Erythroblast (primary cell): Measurements from ENCODE around the gene PHACTR4.

Source experiments
- GATA1 ChIP-seq: IDR thresholded peaks from 2 replicates; pipeline ENCODE4 v1.6.1; 2011; ENCODE audit warnings: low read depth, mild to moderate bottlenecking, control low read depth, low read length, moderate library complexity
- POLR2A ChIP-seq: IDR thresholded peaks from 2 replicates; pipeline ENCODE4 v1.6.1; 2011; ENCODE audit warnings: mild to moderate bottlenecking, low read length

GRCh38 chr1:28534671-28535070 lies 165.1 kb downstream of the PHACTR4 start:
- TF ChIP-seq POLR2A (no peak), GATA1 (no peak)
